ENCODE measurements around the gene SPAG5. TPM values are rescaled to one million over a fixed set of nuclear protein-coding genes. Genes with fewer than 3 reads are reported as not detected.
"Not testable (repeated sequence)": the region's sequence is repeated elsewhere in the genome, so short reads cannot be mapped to it uniquely, and the experiment has no call there.

Gene SPAG5
- total RNA-seq, 1 experiment from 2014 or later = 58.1 TPM

- Histone ChIP-seq H2AFZ (ENCODE audit: low read length) (no peak overlapping the region), H3K36me3 (ENCODE audit: insufficient read depth, low read length) (peaks cover 47% of the 10 kb centered on the region), H3K79me2 (ENCODE audit: low read length) (peaks cover 5% of the 10 kb centered on the region; the same call in 1 of the 2 replicates)
Observed at GRCh38 chr17:28578246-28579195, 20.3 kb downstream of the SPAG5 start.

GRCh38 chr17:28577466-28577824 is 21.4 kb downstream of the SPAG5 start:
- H3K27me3 ChIP-seq (ENCODE audit: low read length) = no peaks in the 10 kb centered on the region
- H3K9ac ChIP-seq (ENCODE audit: low read length) = peak overlapping the region; percentile 60
- no peaks in the 10 kb centered on the region for H3K9me3 ChIP-seq (ENCODE audit: low read length)
- peak overlapping the region; percentile 58 for H3K4me2 ChIP-seq (ENCODE audit: low read depth, low read length, poor library complexity, severe bottlenecking)
- H3K4me1 ChIP-seq (ENCODE audit: low read length) = peaks cover 32% of the 10 kb centered on the region
- H3K27ac ChIP-seq (ENCODE audit: low read length) = peak overlapping the region; percentile 80
- H3K79me2 ChIP-seq (ENCODE audit: low read length) = peaks cover 5% of the 10 kb centered on the region; the same call in 1 of the 2 replicates
- DNase-seq = peak; percentile 50
- no peaks in the 10 kb centered on the region for H4K20me1 ChIP-seq (ENCODE audit: insufficient read depth, low read depth, low read length)
- H2AFZ ChIP-seq (ENCODE audit: low read length) = no peak overlapping the region
- H3K9me2 ChIP-seq (replicated peaks; ENCODE audit: insufficient read depth, low read length) = no peaks in the 10 kb centered on the region
- H3K4me3 ChIP-seq (ENCODE audit: low read length) = peak overlapping the region; percentile 41; the same call in 1 of the 2 replicates
- peaks cover 37% of the 10 kb centered on the region for H3K36me3 ChIP-seq (ENCODE audit: insufficient read depth, low read length)

More at GRCh38 chr17:28578246-28579195, 20.3 kb downstream of the SPAG5 start:
- Histone ChIP-seq H3K4me2 (ENCODE audit: low read depth, low read length, poor library complexity, severe bottlenecking) (no peak overlapping the region), H3K27ac (ENCODE audit: low read length) (no peak overlapping the region), H4K20me1 (ENCODE audit: insufficient read depth, low read depth, low read length) (no peaks in the 10 kb centered on the region), H3K9ac (ENCODE audit: low read length) (no peak overlapping the region), H3K4me3 (ENCODE audit: low read length) (no peak overlapping the region), H3K27me3 (ENCODE audit: low read length) (no peaks in the 10 kb centered on the region), H3K9me3 (ENCODE audit: low read length) (no peaks in the 10 kb centered on the region), H3K4me1 (ENCODE audit: low read length) (peaks cover 22% of the 10 kb centered on the region), H3K9me2 (replicated peaks; ENCODE audit: insufficient read depth, low read length) (no peaks in the 10 kb centered on the region)
- DNase-seq = no peak

- peak within 1 kb of the TSS; percentile 62 for H3K9ac ChIP-seq (ENCODE audit: low read length)
- H3K36me3 ChIP-seq (ENCODE audit: insufficient read depth, low read length) = peaks cover 32% of the 10 kb centered on the region
- peaks cover 5% of the 10 kb centered on the region; the same call in 1 of the 2 replicates for H3K79me2 ChIP-seq (ENCODE audit: low read length)
- H3K27me3 ChIP-seq (ENCODE audit: low read length) = no peaks in the 10 kb centered on the region
- H3K4me3 ChIP-seq (ENCODE audit: low read length) = peak within 1 kb of the TSS; percentile 52; the same call in 1 of the 2 replicates
- no peaks in the 10 kb centered on the region for H4K20me1 ChIP-seq (ENCODE audit: insufficient read depth, low read depth, low read length)
- H3K9me3 ChIP-seq (ENCODE audit: low read length) = no peaks in the 10 kb centered on the region
- DNase-seq = peak; percentile 99
- peak within 1 kb of the TSS; percentile 80 for H3K27ac ChIP-seq (ENCODE audit: low read length)
- H3K4me1 ChIP-seq (ENCODE audit: low read length) = peaks cover 37% of the 10 kb centered on the region
- peak within 1 kb of the TSS; percentile 58 for H3K4me2 ChIP-seq (ENCODE audit: low read depth, low read length, poor library complexity, severe bottlenecking)
- 0 out of 2 replicates have a peak within 1 kb of the TSS, but pooled peaks have one; percentile 12 for H2AFZ ChIP-seq (ENCODE audit: low read length)
- H3K9me2 ChIP-seq (replicated peaks; ENCODE audit: insufficient read depth, low read length) = no peaks in the 10 kb centered on the region
Observed at GRCh38 chr17:28576758-28577465, 21.9 kb downstream of the SPAG5 start, which contains the start of gene ALDOC. Gene ALDOC, minus strand, starts transcription at chr17:28576895. Its CDS starts 1,363 bp downstream, at chr17:28575532.

GRCh38 chr17:28576016-28576415 is 22.8 kb downstream of the SPAG5 start:
- not testable (repeated sequence) for H4K20me1 ChIP-seq (ENCODE audit: insufficient read depth, low read depth, low read length); H3K9me3 ChIP-seq (ENCODE audit: low read length); H3K79me2 ChIP-seq (ENCODE audit: low read length); H2AFZ ChIP-seq (ENCODE audit: low read length); H3K9me2 ChIP-seq (replicated peaks; ENCODE audit: insufficient read depth, low read length); H3K27me3 ChIP-seq (ENCODE audit: low read length); DNase-seq
- Histone ChIP-seq H3K36me3 (ENCODE audit: insufficient read depth, low read length) (peaks cover 32% of the 10 kb centered on the region), H3K4me3 (ENCODE audit: low read length) (peak overlapping the region; percentile 52; the same call in 1 of the 2 replicates), H3K4me2 (ENCODE audit: low read depth, low read length, poor library complexity, severe bottlenecking) (peak overlapping the region; percentile 56), H3K9ac (ENCODE audit: low read length) (peak overlapping the region; percentile 54), H3K4me1 (ENCODE audit: low read length) (peaks cover 40% of the 10 kb centered on the region), H3K27ac (ENCODE audit: low read length) (peak overlapping the region; percentile 12)

GRCh38 chr17:28575126-28575795 is 23.6 kb downstream of the SPAG5 start:
- H3K27me3 ChIP-seq (ENCODE audit: low read length) = no peaks in the 10 kb centered on the region
- peak overlapping the region; percentile 52; the same call in 1 of the 2 replicates for H3K4me3 ChIP-seq (ENCODE audit: low read length)
- peak overlapping the region; percentile 56 for H3K4me2 ChIP-seq (ENCODE audit: low read depth, low read length, poor library complexity, severe bottlenecking)
- peak overlapping the region; percentile 54 for H3K9ac ChIP-seq (ENCODE audit: low read length)
- H3K36me3 ChIP-seq (ENCODE audit: insufficient read depth, low read length) = peaks cover 32% of the 10 kb centered on the region
- peaks cover 14% of the 10 kb centered on the region for H3K79me2 ChIP-seq (ENCODE audit: low read length)
- peak overlapping the region; percentile 12 for H3K27ac ChIP-seq (ENCODE audit: low read length)
- H3K9me3 ChIP-seq (ENCODE audit: low read length) = no peaks in the 10 kb centered on the region
- no peak for DNase-seq
- no peak overlapping the region for H2AFZ ChIP-seq (ENCODE audit: low read length)
- H3K9me2 ChIP-seq (replicated peaks; ENCODE audit: insufficient read depth, low read length) = no peaks in the 10 kb centered on the region
- H4K20me1 ChIP-seq (ENCODE audit: insufficient read depth, low read depth, low read length) = no peaks in the 10 kb centered on the region
- H3K4me1 ChIP-seq (ENCODE audit: low read length) = peaks cover 43% of the 10 kb centered on the region

- H3K27me3 ChIP-seq (ENCODE audit: low read length) = no peaks in the 10 kb centered on the region
- H3K9me2 ChIP-seq (replicated peaks; ENCODE audit: insufficient read depth, low read length) = no peaks in the 10 kb centered on the region
- peaks cover 34% of the 10 kb centered on the region for H3K36me3 ChIP-seq (ENCODE audit: insufficient read depth, low read length)
- no peak overlapping the region for H2AFZ ChIP-seq (ENCODE audit: low read length)
- H3K4me1 ChIP-seq (ENCODE audit: low read length) = peaks cover 50% of the 10 kb centered on the region
- H3K9ac ChIP-seq (ENCODE audit: low read length) = no peak overlapping the region
- no peak overlapping the region for H3K27ac ChIP-seq (ENCODE audit: low read length)
- no peak overlapping the region for H3K4me3 ChIP-seq (ENCODE audit: low read length)
- H4K20me1 ChIP-seq (ENCODE audit: insufficient read depth, low read depth, low read length) = no peaks in the 10 kb centered on the region
- H3K79me2 ChIP-seq (ENCODE audit: low read length) = peaks cover 22% of the 10 kb centered on the region
- no peak overlapping the region for H3K4me2 ChIP-seq (ENCODE audit: low read depth, low read length, poor library complexity, severe bottlenecking)
- peak; percentile 46 for DNase-seq
- no peaks in the 10 kb centered on the region for H3K9me3 ChIP-seq (ENCODE audit: low read length)
Observed at GRCh38 chr17:28574526-28574925, 24.3 kb downstream of the SPAG5 start.

GRCh38 chr17:28573966-28574480 is 24.8 kb downstream of the SPAG5 start:
- peaks cover 27% of the 10 kb centered on the region for H3K79me2 ChIP-seq (ENCODE audit: low read length)

More at GRCh38 chr17:28573966-28574480, 24.8 kb downstream of the SPAG5 start:
- H3K9me2 ChIP-seq (replicated peaks; ENCODE audit: insufficient read depth, low read length) = no peaks in the 10 kb centered on the region
- H3K4me2 ChIP-seq (ENCODE audit: low read depth, low read length, poor library complexity, severe bottlenecking) = no peak overlapping the region
- no peaks in the 10 kb centered on the region for H3K9me3 ChIP-seq (ENCODE audit: low read length)
- no peak overlapping the region for H3K27ac ChIP-seq (ENCODE audit: low read length)
- H3K36me3 ChIP-seq (ENCODE audit: insufficient read depth, low read length) = peaks cover 31% of the 10 kb centered on the region
- no peaks in the 10 kb centered on the region for H4K20me1 ChIP-seq (ENCODE audit: insufficient read depth, low read depth, low read length)
- no peak for DNase-seq
- H3K27me3 ChIP-seq (ENCODE audit: low read length) = no peaks in the 10 kb centered on the region
- H3K9ac ChIP-seq (ENCODE audit: low read length) = no peak overlapping the region
- H2AFZ ChIP-seq (ENCODE audit: low read length) = no peak overlapping the region
- H3K4me1 ChIP-seq (ENCODE audit: low read length) = peaks cover 55% of the 10 kb centered on the region
- H3K4me3 ChIP-seq (ENCODE audit: low read length) = no peak overlapping the region
